H1 (cell line): ENCODE results near the gene ZNF835. TPM values are rescaled to one million over a fixed set of nuclear protein-coding genes. Genes with fewer than 3 reads are reported as not detected.

Experiments used
- SP2 ChIP-seq: IDR thresholded peaks from 2 replicates; pipeline ENCODE4 v1.6.1; 2012; ENCODE audit warnings: mild to moderate bottlenecking, low read length, inconsistent platforms
- polyA plus RNA-seq, 7 experiments: library from polyadenylated mRNA; depleted of rRNA in 3 of 7; stranded (reverse) in 5 of 7; unstranded in 2 of 7; fragments of >200 nt in 5 of 7; fragments of 200-250 nt in 2 of 7; gene quantifications; 1 replicate in 5 of 7; 2 replicates in 1 of 7; 4 replicates in 1 of 7; pipeline versions ENCODE4 v1.2.1 to v1.2.3, GENCODE V29; 2011 to 2013; ENCODE audit warnings: missing spikeins in 2 of 7, mixed read lengths in 2 of 7
- total RNA-seq: library from RNA; stranded (reverse); fragmentation: NEBNext Ultra II Directional; extraction: Animal tissue kit (Norgen Biotek cat#: 25700); gene quantifications from 2 replicates; pipeline ENCODE4 v1.2.1, GENCODE V29; 2021
- TF ChIP-seq, protein P1 (sequence below): fragments of 300-600 bp; sonication (generic); IDR thresholded peaks from 2 replicates; pipeline ENCODE4 v1.7.1; 2012; ENCODE audit warnings: low read length, moderate library complexity, mild to moderate bottlenecking, inconsistent platforms; ENCODE audit not compliant: insufficient replicate concordance

ZNF835 gene
- total and polyA plus RNA-seq, 2 of the 8 experiments (the other 6 are each of a cell fraction or from before 2014, with no cell fraction given), result 0.02 to 1.8 TPM

DNA sequence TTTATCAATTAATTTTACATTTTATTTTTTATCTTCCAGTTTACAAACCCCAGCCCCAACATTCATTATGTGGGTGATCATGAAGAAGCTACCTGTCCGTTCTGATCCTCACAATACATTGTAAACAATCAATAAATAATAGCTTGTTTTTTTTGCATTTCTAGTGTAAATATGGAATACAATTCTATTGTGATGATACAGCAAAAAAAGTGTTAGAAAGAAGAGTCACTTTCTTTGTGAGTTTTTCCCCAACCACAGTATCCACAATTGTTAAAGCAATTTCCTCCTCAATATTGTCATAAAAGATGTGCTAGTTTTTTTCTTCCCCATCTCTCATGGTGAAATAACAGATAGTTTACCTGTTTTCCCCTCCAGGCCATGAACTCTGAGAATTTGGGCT is 30.3 kb upstream of the ZNF835 start (continued):
- TF ChIP-seq, protein P1, sequence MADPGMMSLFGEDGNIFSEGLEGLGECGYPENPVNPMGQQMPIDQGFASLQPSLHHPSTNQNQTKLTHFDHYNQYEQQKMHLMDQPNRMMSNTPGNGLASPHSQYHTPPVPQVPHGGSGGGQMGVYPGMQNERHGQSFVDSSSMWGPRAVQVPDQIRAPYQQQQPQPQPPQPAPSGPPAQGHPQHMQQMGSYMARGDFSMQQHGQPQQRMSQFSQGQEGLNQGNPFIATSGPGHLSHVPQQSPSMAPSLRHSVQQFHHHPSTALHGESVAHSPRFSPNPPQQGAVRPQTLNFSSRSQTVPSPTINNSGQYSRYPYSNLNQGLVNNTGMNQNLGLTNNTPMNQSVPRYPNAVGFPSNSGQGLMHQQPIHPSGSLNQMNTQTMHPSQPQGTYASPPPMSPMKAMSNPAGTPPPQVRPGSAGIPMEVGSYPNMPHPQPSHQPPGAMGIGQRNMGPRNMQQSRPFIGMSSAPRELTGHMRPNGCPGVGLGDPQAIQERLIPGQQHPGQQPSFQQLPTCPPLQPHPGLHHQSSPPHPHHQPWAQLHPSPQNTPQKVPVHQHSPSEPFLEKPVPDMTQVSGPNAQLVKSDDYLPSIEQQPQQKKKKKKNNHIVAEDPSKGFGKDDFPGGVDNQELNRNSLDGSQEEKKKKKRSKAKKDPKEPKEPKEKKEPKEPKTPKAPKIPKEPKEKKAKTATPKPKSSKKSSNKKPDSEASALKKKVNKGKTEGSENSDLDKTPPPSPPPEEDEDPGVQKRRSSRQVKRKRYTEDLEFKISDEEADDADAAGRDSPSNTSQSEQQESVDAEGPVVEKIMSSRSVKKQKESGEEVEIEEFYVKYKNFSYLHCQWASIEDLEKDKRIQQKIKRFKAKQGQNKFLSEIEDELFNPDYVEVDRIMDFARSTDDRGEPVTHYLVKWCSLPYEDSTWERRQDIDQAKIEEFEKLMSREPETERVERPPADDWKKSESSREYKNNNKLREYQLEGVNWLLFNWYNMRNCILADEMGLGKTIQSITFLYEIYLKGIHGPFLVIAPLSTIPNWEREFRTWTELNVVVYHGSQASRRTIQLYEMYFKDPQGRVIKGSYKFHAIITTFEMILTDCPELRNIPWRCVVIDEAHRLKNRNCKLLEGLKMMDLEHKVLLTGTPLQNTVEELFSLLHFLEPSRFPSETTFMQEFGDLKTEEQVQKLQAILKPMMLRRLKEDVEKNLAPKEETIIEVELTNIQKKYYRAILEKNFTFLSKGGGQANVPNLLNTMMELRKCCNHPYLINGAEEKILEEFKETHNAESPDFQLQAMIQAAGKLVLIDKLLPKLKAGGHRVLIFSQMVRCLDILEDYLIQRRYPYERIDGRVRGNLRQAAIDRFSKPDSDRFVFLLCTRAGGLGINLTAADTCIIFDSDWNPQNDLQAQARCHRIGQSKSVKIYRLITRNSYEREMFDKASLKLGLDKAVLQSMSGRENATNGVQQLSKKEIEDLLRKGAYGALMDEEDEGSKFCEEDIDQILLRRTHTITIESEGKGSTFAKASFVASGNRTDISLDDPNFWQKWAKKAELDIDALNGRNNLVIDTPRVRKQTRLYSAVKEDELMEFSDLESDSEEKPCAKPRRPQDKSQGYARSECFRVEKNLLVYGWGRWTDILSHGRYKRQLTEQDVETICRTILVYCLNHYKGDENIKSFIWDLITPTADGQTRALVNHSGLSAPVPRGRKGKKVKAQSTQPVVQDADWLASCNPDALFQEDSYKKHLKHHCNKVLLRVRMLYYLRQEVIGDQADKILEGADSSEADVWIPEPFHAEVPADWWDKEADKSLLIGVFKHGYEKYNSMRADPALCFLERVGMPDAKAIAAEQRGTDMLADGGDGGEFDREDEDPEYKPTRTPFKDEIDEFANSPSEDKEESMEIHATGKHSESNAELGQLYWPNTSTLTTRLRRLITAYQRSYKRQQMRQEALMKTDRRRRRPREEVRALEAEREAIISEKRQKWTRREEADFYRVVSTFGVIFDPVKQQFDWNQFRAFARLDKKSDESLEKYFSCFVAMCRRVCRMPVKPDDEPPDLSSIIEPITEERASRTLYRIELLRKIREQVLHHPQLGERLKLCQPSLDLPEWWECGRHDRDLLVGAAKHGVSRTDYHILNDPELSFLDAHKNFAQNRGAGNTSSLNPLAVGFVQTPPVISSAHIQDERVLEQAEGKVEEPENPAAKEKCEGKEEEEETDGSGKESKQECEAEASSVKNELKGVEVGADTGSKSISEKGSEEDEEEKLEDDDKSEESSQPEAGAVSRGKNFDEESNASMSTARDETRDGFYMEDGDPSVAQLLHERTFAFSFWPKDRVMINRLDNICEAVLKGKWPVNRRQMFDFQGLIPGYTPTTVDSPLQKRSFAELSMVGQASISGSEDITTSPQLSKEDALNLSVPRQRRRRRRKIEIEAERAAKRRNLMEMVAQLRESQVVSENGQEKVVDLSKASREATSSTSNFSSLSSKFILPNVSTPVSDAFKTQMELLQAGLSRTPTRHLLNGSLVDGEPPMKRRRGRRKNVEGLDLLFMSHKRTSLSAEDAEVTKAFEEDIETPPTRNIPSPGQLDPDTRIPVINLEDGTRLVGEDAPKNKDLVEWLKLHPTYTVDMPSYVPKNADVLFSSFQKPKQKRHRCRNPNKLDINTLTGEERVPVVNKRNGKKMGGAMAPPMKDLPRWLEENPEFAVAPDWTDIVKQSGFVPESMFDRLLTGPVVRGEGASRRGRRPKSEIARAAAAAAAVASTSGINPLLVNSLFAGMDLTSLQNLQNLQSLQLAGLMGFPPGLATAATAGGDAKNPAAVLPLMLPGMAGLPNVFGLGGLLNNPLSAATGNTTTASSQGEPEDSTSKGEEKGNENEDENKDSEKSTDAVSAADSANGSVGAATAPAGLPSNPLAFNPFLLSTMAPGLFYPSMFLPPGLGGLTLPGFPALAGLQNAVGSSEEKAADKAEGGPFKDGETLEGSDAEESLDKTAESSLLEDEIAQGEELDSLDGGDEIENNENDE, result no peak
- no peak for TF ChIP-seq SP2
